ENCODE results near the gene FLNC.
A peak's percentile ranks its signal among the peaks of the same experiment; 100 is the strongest.

The FLNC gene

DNA sequence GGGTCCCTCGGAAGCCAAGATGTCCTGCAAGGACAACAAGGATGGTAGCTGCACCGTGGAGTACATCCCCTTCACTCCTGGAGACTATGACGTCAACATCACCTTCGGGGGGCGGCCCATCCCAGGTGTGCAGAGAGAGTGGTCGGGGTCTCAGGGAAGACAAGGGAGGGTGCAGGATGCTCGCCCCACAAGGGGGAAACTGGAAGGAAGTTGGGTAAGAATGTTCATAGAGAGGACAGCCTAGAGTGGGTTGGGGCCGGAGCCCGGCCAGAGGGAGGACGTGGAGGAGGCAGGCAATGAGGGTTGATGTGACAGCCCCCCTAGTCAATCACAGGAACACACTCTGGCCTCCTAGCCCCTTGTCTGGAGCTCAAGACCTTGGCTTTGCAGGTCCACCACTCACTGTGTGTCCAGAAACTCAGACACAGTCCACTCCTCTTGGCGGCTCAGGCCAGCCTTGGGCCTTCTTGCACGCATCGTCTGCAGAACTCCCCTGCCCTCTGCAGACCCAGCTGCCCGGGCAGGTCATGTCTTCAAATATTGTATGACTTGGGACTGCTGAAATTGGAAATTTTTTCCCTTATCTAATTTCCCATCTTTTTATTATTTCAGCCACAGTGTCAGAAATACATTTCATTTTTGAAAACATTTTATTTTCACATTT, 16.7 kb downstream of the FLNC start:
- DNase-seq (ENCODE audit: low read depth in 2 of 2): no peak

- DNase-seq (ENCODE audit: low read depth in 2 of 2): no peak
Observed at GRCh38 chr7:128847721-128848211, 17.6 kb downstream of the FLNC start.

GRCh38 chr7:128848289-128849155, 18.3 kb downstream of the FLNC start:
- no peak for DNase-seq (ENCODE audit: low read depth in 2 of 2)

DNA sequence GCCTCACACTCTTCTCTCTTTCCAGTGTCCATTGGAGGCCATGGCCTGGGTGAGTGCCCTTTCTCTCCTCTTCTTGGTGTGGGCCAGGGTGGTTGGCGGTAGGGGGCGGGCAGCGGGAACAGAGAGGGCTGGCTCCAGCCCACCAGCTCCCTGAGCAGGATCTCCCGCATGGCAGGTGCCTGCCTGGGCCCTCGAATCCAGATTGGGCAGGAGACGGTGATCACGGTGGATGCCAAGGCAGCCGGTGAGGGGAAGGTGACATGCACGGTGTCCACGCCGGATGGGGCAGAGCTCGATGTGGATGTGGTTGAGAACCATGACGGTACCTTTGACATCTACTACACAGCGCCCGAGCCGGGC, 18.9 kb downstream of the FLNC start:
- no peak for DNase-seq (ENCODE audit: low read depth in 2 of 2)

GRCh38 chr7:128849804-128850490, 19.7 kb downstream of the FLNC start:
- DNase-seq (ENCODE audit: low read depth in 2 of 2): no peak

- DNase-seq (ENCODE audit: low read depth in 2 of 2): no peak
Observed at GRCh38 chr7:128852537-128853254, 22.5 kb downstream of the FLNC start.

GRCh38 chr7:128853799-128854198, 23.6 kb downstream of the FLNC start:
- DNase-seq (ENCODE audit: low read depth in 2 of 2): no peak

- DNase-seq (ENCODE audit: low read depth in 2 of 2): no peak
Observed at GRCh38 chr7:128854396-128854795, 24.2 kb downstream of the FLNC start.

GRCh38 chr7:128855559-128855958, 25.4 kb downstream of the FLNC start:
- DNase-seq (ENCODE audit: low read depth in 2 of 2): no peak

DNA sequence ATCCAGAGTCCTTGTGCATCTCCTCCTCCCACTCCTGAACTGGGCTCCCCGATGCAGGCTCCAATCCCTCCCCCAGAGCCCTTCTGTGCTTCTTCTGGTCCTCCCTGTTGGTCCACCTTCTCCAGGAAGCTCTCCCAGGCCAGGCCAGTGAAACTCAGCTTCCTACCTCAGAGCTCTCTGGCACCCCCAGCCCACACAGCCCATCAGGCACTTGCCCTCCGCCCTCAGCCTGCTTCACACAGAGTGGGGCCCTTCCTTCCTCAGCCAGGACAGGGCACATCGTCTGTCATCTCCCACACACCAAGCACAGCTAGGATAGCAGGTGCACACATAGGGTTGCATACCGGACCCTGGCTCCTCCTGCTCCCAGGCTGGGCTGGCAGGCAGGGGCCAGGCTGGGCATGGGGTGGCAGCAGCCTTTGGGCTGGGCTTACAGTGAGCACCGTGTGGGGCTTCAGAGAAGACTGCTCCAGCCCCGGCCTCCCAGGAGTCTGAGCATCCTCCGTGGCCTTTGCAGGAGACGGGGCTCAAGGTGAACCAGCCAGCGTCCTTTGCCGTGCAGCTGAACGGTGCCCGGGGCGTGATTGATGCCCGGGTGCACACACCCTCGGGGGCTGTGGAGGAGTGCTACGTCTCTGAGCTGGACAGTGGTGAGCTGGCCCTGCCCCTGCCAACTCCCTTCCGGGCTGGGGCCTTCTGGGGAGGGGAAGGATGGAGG, 26.0 kb downstream of the FLNC start:
- DNase-seq (ENCODE audit: low read depth in 2 of 2): no peak

DNA sequence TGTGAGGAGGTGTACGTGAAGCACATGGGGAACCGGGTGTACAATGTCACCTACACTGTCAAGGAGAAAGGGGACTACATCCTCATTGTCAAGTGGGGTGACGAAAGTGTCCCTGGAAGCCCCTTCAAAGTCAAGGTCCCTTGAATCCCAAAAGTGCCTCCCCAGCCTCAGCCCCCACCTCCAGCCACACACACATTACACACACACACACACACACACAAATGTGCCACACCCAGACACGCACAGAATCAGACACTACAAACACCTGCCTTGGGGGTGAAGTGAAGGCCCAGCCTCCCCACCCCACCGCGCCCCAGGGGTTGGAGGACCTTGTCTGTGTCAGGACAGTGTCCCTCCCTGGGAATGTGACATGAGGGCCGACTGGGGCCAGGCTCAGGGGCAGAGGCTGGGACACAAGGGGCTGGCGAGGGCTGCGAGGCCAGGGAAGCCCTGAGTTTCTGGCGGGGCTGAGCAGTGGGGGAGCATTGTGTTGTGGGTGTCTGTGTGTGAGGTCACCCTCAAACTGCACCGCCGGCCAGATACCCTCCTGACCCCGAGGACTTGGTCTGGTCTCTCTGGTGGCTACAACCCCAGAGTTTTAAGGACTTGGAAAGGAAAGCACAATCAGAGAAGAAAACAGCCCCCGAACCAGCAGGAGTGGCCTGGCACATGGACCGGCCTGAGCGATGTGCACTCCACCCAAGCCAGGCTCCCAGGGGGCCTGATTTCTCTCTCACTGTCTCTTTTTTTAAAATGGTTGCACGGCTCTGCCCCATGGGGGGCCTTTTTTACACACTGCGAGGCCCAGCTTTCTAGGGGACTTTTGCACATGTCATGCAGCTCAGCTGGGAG, 28.4 kb downstream of the FLNC start:
- DNase-seq (ENCODE audit: low read depth in 2 of 2): no peak

GRCh38 chr7:128859232-128860157, 29.3 kb downstream of the FLNC start:
- DNase-seq (ENCODE audit: low read depth in 2 of 2): no peak

DNA sequence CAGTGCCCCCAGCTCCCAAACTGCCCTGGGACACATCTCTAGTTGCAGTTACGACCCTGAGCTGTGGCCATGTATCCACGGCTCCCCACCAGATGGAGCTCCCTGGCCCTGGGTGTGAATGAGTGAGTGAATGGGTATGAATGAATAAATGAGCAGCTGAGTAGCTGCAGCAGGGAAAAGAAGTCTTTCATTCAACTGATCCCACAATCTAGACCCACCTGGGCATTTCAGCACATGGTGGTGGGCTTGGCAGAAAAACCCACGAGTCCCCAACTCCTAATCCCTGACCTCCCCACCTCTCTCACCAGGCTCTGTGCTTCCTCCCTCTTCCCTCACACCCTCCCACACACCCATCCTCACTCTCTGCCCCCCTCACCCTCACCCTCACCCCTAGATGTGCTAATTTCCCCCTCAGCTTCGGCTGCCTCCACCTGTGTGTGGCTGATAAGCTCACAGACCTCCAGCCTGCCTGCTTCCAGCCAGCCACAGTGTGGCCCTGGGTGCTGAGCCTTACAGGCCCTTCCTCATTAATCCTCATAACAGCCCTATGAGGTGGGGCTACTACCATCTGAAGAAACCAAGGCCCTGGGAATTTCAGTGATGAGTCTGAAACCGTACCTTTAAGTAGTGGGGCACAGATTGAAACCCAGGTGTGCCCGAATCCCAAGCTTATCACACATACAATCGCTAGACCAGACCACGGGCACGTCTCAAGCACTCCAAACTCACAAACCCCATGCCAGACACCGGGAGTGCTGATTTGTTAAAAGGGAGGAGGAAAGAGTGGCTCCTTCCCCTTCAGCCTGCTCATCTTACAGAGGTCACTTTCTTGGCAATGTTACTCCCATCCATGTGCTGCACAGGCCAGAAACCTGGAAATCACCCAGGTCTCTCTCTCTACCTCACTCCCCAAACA, 30.2 kb downstream of the FLNC start:
- DNase-seq (ENCODE audit: low read depth in 2 of 2): no peak

DNA sequence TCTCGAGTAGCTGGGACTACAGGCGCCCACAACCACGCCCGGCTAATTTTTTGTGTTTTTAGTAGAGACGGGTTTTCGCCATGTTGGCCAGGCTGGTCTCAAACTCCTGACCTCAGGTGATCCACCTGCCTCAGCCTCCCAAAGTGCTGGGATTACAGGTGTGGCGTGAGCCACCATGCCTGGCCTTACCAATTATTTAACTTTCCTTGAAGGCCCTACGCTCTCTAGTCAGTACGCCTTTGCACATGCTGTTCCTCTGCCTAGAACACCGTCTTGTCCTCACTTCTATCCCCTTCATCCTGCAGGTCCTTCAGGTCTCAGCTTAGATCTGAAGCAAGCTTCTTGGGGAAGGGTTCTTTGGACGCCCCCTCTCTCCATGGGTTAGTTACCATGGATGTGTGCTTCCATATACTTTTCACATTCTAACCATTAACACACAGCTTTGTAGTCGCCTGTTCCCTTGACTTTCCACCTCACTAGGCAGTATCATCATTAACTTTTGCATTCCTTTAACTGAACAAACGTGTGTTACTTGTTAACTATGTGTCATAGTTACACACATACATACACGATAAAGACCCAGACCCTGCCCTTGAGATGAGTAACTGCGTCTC, 31.9 kb downstream of the FLNC start:
- DNase-seq (ENCODE audit: low read depth in 2 of 2): no peak

DNA sequence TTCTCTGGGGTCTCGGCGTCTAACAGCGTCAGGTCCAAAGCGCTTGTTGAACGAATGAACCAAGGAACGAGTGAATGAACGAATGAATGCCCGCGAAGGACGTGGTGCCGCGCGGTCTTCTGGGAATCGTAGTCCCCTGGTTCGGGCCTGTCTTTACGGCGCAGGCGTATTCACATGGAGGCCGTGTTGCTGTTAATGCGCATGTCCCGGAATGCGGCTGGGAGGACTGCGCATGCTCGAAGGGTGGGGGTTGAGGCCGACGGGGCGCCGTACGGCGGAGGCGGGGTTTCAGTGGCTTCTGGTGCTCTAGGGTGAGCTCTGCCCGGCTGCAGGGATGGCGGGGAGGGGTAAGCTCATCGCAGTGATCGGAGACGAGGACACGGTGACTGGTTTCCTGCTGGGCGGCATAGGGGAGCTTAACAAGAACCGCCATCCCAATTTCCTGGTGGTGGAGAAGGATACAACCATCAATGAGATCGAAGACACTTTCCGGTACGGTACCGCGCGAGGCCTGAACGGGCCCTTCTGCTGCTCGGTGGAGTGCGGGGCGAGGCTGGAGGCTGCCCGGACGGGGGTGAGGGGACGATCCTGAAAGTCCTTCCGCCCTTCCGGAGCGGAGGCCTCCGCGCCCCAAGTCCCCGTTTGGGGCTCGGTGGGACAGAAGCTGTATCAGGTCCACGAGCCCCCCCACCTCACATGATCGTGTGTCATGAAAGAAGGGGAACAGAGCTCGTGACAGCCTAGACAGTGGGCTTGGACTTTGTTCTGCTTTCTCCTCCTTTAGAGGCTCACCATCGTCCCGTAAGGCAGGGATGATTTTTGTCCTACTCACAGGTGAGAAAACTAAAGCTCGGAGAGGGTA, 32.6 kb downstream of the FLNC start, which contains the start of gene ATP6V1F:
ATP6V1F (plus strand) TSS at position 286 of the 862 bp plus-strand sequence; CDS start at position 335, 49 bp downstream.
- DNase-seq (ENCODE audit: low read depth in 2 of 2): peak; percentile 99

- peak in 1 of 2 donors; percentile 16 for DNase-seq (ENCODE audit: low read depth in 2 of 2)
Observed at GRCh38 chr7:128863433-128863989, 33.3 kb downstream of the FLNC start.
